CD4-positive, alpha-beta T cell treated with Interleukin-6 for 4 hours (primary cell): ENCODE measurements around the gene ST13.
"Not testable (repeated sequence)": the region's sequence is repeated elsewhere in the genome, so short reads cannot be mapped to it uniquely, and the experiment has no call there.

ENCODE experiments used
- DNase-seq: peaks from one replicate; pipeline ENCODE4 v3.0.0-alpha.2; 2020; ENCODE audit warnings: mixed read lengths

Gene ST13

DNA sequence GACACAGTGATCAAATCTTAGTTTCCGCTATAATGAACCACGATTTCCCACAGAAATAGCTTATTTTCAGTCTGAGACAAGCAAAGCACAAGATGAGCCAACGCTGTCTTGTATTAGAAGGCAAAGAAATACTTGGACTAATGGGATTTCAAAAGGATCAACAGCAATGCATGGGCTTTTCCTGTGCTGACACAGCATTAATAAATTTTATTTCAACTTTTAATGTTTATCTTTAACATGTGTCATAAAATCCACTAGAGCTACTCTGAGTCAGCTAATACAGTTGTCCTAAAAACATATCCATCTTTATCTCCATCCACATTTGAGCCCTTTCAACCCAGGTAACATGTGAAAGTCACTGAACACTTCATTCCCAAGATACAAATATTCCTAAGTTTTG lies 21.8 kb downstream of the ST13 start:
- no peak for DNase-seq

DNA sequence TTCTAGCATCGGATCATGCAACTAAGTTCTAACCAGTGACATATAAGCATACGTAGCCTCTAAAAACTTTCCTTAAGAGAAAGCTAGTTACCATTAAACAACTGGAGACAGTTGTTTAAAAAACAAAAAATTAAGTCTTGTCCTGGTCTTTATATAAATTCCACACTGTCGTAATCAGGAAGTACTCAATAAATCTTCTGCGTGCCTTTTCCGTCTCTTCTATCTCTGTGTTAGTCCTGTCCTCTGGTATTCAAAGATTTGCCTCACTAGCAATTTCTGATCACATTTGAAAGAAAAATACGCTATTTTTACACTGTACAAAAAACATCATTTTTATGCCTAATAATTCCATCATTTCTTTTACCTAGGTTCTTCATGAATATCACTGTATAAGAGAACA lies 27.3 kb downstream of the ST13 start:
- no peak for DNase-seq

DNA sequence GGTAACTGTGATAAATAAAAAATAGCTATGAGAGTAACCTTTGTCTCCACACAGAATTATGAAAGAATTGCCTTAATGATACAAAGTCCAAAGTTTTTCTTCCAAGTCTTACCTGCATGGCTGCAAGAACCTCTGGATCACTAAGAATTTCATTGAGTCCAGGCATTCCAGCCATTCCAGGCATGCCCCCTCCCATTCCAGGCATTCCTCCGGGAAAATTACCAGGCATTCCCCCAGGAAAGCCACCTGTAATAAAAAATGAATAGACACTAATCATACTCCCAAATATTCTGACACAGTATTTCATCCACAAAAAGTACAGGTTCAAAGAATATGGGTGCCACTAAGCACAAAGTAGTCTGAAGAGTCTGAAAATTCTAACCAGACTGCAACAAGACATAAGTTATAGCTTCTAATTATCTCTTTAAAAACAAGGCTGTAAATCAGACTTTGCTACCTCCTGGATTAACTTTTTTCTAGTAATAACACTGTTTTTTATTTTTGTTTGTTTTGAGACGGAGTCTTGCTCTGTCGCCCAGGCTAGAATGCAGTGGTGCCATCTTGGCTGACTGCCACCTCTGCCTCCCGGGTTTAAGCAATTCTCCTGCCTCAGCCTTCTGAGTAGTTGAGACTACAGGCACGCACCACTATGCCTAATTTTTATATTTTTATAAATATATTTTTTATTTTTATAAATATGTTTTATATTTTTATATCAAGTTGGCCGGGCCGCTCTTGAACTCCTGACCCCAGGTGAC lies 29.3 kb downstream of the ST13 start:
- no peak for DNase-seq

DNA sequence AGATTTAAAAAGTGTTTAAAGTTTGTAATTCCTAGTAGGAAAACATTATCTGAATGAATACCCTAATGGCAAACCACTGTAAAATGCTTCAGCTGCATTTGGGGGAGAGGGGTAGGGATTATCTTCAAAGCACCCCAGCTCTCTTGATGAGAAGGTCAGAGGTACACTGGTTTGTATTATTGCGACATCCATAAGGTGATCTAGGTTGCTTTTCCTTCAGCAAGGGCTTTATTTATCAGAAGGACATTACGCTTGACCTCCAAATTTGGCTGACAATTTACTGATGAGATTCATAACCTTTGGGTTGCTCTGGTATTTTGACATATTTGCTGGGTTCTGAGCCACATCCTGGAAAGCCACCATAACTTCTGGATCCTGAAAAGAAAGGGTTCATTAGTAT lies 30.1 kb downstream of the ST13 start:
- not testable (repeated sequence) for DNase-seq

DNA sequence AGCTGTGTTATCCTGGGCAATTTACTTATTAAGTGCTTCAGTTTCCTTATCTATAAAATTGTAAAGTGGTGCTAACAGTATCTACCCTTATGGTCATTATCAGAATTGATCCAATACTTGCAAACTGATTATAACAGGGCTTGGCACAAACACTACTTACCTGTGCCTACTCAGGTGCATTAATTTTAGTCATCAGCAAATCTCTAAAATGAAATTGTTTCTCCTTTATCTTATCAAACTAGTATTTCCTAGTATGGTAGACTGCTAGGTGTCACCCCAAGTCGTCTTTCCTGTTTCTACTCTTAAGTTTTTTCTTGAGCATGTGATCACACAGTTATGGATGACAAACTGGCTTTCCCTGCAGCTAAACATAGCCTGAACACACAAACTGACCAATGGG lies 33.0 kb downstream of the ST13 start:
- no peak for DNase-seq

DNA sequence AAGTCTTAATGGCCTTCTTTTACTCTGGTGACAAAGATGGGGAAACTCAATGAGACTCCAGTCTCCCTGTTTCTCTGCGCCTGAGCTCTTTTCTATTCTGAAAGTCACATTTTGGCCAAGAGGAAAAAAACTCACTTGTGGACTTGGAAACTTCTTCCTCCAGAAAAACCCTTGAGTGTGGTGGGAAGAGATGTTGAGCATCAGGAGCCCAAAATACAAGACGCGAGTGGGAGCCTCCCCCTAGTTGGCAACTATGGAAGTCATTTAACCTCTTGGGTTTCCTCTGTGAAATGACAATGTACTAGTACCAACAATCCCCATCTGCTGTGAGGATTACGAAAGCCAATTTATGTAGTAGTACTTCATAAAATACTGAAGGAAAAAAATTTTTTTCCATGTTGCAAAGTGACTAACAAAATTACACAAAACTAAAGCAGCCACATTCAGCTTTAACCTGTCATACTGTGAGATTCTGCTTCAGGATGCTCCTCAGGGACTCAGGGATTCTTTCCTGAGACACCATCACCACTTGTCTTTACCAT lies 36.8 kb downstream of the ST13 start:
- no peak for DNase-seq

DNA sequence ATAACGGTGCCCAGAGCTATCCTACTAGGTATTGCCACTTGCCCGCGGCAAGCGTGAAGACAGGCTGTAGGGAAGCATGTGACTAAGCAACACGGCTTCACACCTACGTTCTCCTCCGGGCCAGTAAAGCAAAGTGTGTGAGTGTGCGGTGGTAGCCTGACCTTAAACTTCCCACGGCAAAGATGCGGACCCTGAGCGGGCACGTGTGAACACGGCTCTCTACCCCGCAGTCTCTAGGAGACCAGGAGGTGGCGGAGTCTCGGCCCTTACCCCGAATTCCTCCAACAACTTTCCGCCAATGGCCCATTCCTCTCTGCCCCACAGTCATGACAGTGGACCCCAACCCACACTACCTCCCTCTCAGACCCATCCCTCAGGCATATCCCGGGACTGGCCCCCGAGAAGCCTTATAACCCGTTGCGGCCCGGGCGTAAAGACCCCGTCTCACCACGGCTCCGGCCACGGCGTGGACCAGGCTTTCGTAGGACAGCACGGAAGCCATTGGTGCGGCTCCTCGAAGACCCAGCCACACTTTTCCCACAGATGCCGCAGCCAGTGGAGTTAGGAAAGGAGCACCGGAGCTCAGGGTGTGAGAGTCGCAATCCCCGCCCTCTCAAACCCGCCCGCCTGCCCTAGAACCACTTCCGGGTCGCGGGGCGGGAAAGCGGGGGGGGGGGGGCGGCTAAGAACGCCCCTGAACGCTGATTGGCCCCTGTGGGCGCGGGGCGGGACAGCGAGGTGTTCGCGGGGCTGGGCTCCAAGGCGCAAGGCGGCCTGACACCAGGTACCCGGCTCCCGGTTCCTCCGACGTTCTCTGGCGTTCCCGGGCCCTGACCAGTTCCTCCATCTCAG lies 37.5 kb downstream of the ST13 start, which contains the start of gene SLC25A17:
Gene SLC25A17, minus strand, starts transcription at position 600 of the 852 bp plus-strand sequence. Its CDS starts 98 bp downstream, at position 502.
- peak; percentile 93 for DNase-seq

DNA sequence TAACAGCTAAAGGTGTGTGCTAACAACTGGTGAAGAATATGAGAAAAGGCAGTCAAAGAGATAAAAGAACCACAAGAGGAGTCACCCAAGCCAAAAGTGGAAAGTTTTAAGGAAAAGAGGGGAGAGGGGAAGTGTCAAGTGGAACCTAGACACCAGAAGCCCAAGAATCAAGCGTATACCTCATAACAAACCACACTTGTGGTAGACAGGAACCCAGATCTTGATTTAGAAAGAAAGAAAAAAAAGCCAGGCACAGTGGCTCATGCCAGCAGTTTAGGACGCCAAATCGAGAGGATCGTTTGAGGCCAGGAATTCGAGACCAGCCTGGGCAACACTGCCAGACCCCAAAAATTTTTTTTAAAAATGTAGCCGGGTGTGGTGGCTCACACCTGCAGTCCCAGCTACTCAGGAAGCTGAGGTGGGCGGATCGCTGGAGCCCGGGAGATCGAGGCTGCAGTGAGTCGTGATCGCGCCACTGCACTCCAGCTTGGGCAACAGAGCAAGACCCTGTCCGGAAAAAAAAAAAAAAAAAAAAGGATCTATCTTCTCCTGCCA lies 38.2 kb downstream of the ST13 start:
- DNase-seq, result peak; percentile 36

DNA sequence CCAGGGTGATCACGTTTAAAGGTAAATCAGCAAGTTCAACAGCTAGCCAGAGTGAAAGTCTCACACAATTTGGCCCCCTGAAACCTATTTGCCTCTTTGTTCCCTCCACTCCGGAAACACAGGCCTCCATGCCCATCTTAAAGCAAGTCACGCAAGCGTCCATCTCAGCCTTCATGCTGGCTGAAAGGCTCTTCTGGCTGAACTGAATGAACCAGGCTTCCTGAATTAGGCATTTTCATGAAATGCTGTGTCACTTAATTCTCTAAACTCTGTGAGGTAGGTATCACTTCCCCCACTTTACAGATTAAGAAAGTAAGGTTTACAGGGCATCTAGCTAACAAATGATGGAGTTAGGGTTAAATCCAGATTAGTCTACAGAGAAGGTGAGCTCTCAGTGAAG lies 38.7 kb downstream of the ST13 start:
- DNase-seq, result no peak

DNA sequence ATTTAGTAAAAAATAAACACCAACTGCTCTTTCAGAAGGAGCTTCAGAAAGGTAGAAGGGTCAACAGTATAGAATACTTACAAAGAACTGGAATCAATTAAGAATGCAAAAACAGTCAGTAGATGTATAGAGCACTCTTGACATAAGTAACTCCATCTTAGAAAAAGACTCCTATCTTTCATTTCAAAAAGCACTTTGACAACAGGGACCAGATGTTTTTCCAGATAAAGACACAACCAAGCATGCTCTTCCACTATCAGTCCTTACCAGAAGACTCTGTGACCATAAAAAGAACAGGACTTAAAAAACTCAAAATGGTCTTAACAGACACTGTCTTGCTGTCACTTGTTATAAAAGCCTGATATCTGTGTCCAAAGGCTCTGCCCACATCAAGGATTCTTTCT lies 42.5 kb downstream of the ST13 start:
- DNase-seq, result no peak

DNA sequence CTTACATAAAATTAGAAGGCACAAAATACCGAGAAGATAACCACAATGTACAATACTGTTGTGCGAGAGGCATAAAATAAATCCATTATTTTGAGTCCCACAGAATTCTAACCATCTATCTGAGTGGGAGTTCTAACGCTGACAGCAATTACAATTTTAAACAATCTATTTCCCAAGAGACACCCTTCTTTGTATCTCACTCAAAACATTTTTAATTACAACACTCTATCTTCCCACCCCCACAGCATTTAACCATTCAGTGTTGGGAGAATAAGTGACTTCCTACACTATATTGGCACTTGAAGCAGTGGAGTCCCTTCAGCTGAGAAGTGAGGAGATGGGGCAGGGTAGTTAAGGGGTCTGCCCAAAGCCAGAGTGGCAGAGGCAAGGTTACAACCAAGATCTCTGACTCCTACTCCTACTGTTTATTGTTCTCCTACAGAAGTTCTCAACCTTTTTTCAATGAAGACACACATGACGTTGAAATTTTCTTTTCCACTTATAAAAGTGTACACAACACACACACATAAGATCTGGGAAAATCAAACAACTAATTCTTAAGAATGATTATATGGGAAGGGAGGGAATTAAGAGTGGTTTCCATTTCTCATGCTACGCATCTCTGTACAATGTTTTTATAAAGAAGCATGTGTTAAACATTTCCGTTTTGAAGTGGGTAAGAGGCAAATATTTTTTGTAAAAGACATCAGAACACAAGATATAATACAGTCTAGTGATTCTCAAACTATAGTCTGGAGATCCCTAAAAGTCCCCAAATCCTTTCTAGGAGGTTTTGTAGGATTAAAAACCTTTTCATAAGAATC lies 48.2 kb downstream of the ST13 start:
- DNase-seq, result no peak

DNA sequence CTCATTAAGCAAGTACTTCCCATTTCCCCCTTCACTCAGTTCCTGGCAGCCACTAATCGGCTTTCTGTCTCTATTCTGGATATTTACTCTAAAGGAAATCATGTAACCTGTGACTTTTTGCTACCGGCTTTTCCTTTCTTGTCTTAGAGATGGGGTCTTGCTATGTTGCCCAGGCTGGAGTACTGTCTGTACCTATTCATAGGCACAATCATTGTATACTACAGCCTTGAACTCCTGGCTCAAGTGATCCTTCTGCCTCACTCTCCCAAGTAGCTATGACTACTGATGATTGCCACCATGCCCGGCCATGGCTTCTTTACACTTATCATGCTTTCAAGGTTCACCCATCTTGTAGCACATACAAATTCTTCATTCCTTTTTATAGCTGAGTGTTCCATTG lies 49.7 kb downstream of the ST13 start:
- no peak for DNase-seq

DNA sequence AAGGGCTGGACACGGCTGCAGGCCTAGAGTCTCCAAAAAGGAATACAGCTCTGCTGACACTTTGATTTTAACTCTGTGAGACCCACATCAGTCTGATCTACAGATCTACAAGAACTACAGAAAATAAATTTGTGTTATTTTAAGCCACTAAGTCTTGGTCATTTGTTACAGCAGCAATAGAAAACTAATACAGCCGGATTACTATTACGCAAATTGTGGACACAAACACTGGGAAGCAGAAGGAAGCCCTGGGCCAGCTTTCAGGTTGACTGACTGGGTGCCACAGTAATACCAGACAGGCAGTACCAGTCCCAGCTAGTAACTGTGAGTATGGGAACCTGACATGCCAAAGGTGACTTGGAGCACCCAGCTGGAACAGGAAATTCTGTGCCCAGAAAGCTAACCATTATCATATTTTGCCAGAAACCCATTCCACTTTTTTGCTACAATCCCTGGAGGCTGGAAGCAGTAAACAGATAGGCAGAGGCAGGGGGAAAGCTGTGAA lies 50.7 kb downstream of the ST13 start:
- no peak for DNase-seq

DNA sequence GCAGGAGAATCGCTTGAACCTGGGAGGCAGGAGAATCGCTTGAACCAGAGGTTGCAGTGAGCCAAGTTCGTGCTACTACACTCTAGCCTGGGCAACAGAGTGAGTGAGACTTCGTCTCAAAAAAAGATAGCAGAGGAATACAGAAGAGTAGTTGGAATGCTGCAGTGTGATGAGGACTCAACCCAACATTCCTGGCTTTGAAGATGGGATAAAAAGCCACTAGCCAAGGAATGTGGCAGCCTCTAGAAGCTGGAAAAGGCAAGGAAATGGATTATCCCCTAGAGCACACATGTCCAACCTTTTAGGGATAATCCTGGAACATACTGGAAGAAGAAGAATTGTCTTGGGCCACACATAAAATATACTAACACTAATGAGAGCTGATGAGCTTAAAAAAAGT lies 51.2 kb downstream of the ST13 start:
- no peak for DNase-seq

DNA sequence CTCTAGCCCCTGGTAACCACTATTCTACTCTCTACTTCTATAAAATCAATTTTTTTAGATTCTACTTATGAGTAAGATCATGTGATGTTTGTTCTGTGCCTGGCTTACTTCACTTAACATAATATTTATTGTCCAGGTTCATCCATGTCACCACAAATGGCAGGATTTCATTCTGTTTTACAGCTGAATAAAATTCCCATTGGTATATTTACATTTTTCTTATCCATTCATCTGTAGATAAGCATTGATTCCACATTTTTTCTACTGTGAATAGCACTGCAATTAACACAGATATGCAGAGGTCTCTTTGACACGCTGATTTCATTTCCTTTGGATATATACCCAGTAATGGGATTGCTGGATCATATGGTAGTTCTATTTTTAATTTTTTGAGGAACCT lies 53.1 kb downstream of the ST13 start:
- DNase-seq, result no peak

DNA sequence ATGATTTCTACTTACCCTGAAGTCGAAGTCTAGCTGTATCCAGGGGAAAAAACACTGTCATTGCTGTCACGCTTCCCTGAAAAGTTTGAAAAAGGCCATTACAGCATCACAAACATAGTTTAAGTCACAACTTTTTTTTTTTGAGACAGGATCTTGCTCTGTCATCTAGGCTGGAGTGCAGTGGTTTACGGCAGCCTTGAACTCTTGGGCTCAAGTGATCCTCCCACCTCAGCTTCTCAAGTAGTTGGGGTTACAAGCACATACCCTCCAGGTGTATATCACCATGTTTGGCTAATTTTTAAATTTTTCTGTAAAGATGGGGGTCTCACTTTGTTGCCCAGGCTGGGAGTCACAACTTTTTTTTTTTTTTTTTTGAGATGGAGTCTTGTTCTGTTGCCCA lies 57.4 kb downstream of the ST13 start:
- DNase-seq, result no peak

DNA sequence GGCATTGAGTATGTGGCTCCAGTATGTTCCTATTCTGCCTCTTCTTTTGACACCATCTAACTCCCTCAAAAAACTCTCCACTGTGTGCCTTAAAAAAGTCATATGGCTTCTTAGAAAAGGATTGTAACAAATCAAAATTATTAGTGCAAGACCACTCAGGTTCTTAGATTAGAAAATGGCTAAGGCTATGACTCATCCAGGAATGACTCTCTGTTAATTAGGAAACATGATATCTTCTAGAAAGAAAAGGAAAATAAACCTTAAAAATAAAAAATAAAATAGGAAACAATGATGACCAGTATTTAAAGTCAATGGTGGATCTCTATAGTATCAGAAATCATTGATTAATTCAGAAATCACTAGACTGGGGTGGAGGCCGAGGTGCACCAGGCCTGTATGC lies 59.0 kb downstream of the ST13 start:
- no peak for DNase-seq

DNA sequence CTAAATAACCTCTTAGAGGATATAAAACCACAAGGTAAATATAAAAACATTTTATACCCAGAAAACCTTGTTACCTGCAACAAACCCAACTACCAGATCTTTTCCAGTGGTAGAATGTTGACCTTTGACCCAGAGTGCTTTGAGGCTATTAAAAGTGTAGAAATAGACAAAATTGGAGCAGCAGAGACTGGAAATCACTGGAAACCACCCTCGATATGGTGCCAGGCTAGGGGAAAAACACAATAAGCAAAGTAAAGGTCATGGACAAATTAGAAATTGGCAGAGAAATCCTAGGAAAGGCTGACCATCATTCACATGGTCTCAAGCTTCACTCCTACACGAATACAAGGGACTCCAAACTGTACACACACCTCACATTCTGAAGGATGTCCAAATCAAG lies 64.0 kb downstream of the ST13 start:
- DNase-seq, result no peak

DNA sequence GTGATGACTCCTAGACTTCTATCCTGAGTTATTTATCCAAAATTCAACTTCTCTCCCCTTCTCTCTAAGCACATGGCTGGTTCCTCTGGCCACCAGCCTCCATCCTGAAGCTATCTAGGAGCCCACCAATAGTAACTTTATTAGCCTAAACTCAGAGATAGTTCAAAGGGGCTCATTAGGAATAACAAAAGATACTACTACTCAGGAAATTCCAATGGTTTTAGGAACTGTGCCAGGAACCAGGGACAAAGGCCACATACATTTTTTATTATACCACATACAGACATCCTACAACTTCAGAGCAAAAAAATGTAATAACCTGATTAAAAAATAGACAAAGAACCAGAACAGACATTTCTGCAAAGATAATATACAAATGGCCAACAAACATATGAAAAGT lies 65.2 kb downstream of the ST13 start:
- no peak for DNase-seq

DNA sequence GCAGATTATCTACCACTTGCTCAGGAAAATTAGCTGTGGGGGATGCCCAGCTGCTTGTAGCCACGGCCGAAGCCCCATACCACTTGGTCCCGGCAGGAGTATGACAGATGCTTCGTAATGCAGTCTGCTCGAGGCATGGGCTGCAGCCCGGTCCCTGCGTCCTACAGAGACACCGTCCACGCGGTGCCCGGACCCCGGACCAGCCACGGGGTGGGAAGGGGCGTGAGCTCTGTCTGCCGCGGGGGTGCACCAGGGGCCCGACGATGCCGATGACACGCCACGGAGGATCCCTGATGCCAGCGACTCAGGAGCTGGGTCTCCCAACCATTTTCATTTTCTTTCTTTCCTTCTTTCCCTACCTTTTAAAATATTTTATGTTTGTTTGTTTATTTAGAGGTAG lies 67.3 kb downstream of the ST13 start:
- DNase-seq, result no peak

DNA sequence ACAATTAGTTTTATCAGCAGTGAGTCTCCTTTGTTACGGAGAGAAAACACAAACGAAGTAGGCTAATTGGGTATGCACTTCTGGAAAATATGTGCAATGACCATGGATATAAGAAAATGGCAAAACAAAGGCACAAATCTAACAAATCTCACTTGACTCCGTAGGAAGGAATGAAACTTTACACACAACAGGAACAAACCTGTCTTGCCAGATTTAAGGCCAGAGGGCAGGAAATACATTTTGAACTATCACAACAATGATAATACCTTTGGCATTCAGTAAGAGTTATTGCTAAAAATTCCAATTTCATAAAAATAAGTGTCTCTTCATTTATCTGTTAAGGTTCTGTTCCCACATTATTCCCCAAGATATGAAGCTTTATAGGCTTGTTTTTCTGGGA lies 73.9 kb downstream of the ST13 start:
- DNase-seq, result no peak

DNA sequence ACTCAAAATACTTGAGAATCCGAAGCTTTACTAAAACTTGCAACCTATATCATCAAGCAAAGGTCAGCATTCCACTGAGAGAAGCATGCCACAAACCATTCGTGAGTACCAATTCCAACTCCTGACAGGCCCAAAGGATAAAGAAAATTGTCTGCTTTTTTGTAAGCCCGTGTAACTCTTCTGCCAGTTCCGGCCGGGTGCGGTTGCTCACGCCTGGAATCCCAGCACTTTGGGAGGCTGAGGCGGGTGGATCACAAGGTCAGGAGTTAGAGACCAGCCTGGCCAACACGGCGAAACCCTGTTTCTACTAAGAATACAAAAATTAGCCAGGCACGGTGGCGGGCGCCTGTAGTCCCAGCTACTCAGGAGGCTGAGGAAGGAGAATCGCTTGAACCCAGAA lies 74.7 kb downstream of the ST13 start:
- DNase-seq, result not testable (repeated sequence)
